ENCODE measurements around the gene COL20A1.

Gene COL20A1

DNA sequence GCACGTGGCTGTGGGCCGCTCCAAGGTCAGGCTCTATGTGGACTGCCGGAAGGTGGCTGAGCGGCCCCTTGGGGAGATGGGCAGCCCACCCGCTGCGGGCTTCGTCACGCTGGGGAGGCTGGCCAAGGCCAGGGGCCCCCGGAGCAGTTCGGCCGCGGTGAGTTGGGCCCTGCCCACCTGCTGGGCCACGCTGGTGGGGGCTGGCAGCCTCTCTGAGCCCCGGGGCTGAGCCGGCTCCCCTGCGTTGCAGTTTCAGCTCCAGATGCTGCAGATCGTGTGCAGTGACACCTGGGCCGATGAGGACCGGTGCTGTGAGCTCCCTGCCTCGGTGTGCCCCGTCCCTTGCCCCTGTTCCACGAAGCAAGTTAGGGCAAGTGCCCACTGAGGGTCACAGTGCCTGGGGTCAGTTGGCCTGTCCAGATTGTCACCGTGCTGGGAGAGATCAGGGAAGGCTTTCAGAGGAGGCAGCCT, 27.1 kb downstream of the COL20A1 start:
- DNase-seq (ENCODE audit: low read depth): no peak

DNA sequence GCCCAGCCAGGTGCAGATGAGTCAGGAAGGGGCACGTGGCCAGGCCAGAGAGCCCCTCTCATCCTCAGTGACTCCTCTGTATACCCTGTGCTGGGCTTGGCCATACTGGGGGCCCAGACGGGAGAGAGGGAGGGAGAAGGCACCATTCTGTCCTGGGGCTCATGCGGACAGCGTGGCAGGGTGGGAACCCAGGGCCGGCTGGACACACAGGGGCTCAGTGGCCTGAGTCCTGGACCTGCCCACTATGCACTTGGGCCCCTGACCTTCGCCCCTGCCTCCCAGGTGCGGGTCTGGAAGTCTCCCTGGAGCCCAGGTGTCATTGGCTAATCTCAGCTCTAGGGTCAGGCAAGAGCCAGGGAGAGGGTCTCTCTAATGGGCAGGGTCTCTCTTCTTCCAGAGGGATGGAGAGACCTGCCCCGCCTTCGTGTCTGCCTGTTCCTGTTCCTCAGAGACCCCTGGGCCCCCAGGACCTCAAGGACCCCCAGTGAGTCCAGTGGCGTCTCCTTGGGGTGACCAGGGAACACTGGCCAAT, 27.7 kb downstream of the COL20A1 start:
- no peak for DNase-seq (ENCODE audit: low read depth)

DNA sequence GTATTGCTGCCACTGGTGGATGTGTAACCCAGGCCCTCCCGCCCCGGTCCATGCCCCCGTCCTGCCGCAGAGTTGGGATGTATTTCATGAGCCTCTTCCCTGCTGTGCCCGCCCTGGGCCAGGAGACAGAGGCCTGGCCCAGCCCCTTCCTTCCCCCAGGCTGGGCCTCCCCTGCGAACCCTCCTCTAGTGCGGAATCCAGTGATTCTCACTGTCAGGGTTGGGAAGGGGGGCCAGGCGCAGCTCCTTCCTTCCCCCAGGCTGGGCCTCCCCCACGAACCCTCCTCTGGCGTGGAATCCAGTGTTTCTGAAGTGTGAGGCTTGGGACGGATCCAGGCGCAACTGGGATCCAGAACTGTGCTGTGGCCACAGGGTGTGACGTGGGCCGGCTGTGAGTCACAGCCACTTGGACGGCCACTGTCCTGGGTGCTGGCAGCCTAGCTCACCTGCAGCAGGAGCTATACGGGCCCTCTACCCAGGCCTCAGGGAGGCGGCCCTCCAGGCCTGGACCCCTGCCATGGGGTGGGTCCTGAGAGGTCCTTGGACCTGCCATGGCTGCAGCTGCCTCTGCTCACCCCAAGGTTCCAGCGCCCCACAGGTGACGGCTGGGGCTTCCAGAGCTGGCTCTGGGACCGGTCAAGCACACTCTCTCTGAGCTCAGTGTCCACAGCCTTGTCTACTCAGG, 28.3 kb downstream of the COL20A1 start:
- DNase-seq (ENCODE audit: low read depth): no peak

DNA sequence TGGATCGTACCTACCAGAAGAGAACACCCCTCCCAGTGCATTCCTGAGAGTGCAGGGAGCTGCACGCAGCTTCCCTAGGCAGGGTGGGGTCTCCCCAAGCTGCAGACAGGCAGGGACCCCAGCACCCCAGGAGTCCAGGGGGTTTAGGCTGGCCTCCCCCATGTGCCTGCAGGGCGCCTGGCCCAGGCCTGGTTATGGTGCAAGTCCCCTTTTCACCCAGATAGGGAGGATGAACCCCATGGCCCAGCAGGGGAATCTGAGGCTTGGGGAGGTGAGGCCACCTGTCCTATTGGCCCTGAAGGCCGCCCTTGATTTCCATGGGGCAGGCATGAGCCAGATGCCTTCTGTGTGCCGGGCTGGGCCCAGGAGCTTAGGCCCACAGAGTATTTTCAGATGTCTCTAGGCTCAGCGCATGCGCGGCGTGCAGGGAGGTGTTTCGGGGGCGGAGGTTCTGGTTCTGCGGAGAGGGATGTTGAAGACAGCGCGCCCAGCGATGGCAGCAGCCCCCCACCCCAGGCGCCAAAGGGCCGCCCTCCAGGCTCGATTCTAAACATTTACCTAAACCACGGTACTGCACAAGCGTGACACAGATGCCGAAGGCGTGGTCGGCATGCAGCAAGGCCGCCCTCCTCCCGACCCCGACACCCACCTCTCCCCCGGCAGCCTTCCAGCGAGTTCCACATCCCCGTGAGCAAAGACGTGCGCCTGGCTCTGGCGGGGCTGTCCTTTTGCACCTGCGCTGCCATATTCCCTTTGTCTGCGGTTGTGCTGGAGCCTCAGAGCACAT, 29.4 kb downstream of the COL20A1 start:
- DNase-seq (ENCODE audit: low read depth): no peak

DNA sequence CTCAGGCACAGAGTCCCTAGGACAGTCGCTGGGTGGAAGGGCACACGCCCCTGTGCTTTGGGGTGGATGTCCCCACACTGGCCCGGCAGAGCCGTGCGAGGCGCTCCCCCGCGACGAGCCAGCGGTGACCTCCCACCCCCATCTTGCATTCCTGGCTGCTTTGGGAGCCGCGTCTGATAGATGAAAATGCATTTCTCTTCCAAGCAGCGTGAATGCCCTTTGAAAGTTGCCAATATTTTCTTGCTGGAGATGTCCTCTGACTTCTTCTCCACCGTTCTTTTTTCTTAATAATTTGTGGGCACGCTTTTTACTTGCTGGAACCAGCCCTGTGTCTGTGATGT, 29.9 kb downstream of the COL20A1 start:
- DNase-seq (ENCODE audit: low read depth): no peak

DNA sequence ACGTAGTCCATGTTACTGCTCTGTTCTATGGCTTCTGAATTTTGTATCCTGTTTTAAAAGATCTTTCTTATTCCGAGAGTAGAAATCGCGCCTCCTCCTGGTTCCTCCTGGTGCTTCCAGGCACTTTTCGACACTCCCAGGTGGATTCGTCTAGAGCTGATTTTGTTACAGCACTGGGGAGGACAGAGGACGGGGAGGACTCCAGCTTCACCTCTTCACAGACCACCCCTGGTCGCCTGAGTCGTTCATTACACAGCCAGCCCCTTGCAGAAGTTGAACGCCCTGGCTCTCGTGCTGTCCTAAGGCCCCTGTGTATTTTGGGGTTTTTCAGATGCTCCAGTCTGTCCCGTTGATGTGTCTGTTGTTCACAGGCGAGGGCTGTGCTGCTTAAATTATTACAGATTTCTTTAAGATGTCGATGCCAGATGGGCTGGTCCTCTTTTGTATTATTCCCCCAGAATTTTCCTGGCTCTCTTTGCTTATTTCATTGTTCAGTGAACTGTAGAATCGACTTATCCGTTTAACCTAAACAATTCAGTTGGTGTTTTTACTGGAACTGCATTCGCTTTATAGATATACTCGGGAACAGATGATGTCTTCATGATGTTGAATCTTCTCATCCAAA, 30.5 kb downstream of the COL20A1 start:
- no peak for DNase-seq (ENCODE audit: low read depth)

DNA sequence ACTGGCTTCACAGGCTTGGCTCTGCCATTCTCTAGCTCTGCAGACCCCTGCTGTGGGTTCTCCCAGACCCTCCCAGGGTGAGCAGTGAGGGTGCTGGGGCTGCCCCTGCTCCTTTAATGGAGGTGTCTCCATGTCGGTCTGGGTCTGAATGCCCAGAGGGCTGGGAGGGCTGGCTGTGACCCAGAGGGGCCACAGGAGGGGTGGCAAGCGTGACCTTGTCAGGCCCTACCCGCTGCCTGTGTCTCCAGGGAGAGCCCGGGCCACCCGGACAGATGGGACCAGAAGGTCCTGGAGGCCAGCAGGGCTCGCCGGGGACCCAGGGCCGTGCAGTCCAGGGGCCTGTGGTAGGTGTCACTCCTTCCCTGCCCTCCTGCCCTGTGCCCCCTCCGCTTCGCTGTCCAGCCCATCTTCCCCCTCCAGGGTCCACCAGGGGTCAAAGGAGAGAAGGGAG, 32.1 kb downstream of the COL20A1 start:
- no peak for DNase-seq (ENCODE audit: low read depth)

DNA sequence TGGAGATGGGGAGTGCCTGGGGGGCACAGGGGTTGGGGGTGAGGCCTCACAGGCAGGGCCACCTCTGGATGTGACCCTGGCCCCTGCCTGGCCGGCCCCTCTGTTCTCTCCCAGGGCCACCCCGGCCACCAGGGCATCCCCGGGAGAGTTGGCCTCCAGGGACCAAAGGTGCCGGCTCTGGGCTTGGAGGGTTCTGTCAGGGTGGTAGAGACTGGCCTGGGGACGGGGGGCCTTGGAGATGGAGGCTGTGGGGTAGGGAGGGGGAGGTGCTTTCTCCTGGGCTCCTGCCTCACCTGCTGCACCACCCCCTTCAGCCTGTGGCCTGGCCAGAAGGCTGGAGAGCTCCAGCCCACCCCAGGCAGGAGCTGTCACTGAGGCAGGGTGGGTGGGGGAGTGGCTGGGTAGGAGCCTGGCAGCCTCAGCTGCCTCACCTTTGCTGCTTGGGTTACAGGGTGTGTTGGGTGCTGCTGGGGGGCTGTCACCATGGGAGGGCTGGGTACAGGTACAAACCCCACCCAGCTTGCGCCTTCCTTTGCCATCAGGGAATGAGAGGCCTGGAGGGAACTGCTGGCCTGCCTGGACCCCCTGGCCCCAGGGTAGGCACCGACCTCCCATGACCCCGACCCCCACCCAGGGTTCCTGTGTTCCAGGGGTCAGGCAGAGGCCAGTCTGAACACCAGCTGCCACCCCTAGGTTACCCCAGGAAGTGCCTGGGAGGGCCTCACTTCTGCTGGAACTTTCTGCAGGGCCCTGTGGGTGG, 32.7 kb downstream of the COL20A1 start:
- DNase-seq (ENCODE audit: low read depth): no peak

DNA sequence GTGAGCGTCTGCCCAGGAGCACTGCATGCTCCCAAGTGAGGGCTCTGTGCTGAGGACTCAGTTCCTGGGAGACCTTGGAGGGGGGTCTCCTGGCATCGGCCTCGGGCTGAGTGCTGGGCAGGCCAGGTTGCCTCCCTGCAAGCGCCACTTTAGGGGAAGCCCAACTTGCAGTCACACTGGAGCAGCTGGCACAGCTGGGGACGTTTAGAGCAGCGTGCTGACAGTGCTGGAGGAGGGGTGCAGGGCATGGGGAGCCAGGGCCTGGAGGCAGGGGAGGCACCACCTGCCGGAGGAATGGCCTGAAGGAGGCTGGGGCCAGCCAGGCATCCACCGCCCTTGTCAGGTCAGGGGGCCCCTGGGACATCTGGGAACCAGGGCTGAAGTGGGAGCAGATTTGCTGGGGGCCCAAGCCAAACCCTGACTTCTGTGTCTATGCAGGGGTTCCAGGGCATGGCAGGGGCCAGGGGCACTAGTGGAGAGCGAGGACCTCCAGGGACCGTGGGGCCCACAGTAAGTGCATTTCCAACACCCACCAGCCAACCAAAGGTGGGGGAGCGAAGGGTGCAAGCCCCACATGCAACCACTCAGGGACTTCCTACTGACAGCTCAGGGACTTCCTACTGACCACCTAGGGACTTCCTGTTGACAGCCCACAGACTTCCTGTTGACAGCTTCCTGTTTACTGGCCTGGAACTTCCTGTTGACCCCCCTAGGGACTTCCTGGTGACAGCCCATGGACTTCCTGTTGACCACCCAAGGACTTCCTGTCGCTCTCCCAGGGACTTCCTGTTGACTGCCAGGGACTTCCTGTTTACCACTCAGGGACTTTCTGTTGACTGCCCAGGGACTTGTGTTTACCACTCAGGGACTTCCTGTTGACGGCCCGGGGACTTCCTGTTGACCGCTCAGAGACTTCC, 33.6 kb downstream of the COL20A1 start:
- DNase-seq (ENCODE audit: low read depth): no peak

DNA sequence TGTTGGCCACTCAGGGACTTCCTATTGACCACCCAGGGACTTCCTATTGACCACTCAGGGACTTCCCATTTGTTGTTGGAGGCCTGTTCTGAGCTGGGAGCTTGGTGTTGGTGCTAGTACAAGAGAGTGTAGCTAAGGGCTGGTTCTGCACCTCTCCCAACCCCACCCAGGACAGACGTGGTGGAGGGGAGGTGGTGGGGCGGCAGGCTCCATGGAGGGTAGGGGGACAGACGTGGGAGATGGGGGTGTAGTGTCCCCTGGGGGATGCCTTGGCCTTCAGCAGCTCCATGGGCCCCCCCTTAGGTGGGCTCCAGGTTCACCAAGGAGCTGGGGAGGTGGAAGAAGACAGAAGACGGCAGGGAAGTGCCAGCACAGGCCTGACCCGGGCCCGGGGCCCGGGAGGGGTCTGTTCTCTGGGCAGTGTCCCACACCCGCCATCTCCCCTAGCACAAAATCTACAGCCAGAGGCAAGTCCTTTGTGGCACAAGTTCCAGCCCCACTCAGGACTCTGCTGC, 34.3 kb downstream of the COL20A1 start:
- no peak for DNase-seq (ENCODE audit: low read depth)

DNA sequence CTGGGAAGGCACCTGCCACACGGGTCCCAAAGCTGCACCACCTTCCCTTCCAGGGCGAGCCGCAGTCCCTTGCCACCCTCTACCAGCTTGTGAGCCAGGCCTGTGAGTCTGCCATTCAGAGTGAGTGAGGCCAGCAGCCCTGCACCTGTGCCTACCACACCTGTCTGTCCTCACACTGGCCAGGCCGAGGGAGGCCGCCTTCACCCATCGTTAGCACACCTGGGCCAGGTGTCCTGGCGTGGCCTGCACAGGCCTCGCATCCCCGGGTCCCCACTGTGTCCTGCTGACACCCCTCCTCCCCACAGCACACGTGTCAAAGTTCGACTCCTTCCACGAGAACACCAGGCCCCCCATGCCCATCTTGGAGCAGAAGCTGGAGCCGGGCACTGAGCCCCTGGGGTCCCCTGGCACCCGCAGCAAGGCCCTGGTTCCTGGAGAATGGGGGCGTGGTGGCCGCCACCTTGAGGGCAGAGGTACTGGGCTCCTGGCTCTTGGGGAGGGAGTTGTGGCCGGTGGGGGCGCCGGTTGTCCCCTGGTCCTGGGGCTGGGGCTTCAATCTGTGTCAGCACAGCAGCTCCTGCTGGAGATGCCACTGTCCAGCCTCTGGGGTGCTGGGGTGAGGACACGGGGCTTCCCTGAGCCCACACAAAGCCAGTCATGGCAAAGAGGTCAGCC, 35.2 kb downstream of the COL20A1 start:
- DNase-seq (ENCODE audit: low read depth): no peak

DNA sequence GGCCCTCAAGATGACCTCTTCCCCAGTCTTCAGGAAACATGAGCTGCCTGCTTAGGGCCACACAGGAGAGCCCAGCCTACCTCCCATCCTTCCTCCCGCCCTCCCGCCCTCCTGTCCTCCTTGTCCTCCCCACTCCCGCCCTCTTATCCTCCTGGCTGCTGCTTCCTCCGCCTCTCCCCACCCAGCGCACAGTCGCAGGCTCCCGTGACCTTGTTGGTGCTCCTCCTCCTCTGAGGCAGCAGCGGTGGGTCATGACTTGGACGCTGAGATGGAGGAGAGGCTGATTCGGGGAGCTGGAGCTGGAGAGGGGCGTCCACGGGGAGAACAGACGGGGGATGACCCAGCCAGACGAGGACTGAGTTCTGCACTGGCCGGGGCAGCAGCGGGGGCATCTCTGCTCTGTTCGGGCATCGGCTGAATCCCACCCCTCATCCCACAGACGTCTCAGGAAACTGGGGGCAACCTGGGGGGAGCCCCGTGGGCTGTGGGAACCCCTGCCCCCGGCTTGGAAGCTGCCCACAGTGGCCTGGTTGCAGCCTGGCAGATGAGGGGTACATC, 35.8 kb downstream of the COL20A1 start:
- no peak for DNase-seq (ENCODE audit: low read depth)

DNA sequence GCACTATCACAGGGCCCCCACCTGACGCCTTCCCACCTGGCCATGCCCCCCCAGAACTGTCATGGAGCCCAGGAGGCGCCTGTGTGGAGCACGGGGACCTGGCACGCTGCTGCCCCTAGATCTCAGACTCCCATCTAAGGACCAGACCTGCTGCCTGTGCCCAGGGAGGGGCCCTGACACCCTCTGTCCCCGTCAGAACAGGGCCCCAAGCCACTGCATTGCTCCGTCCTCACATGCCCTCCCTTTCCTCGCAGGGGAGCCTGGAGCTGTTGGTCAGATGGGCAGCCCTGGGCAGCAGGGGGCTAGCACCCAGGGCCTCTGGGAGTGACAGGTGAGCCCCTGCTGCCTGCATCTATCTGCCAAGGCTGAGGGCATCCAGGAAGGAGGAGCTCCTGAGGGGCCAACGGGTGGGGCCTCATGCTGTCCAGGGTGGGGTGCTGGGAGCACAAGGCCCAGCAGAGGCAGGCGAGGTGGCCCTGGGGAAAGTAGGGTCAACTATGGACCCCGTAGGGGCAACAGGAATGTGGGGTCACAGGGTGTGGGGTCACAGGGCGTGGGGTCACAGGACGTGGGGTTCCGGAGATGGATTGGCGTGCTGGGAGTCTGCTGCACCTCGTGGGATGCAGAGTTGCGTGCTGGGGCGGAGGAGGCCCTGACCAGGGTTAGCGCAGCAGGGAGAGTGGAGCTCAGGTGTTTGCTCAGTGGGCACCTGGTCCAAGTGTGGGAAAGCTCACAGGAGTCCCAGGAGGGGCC, 36.5 kb downstream of the COL20A1 start:
- DNase-seq (ENCODE audit: low read depth): no peak

DNA sequence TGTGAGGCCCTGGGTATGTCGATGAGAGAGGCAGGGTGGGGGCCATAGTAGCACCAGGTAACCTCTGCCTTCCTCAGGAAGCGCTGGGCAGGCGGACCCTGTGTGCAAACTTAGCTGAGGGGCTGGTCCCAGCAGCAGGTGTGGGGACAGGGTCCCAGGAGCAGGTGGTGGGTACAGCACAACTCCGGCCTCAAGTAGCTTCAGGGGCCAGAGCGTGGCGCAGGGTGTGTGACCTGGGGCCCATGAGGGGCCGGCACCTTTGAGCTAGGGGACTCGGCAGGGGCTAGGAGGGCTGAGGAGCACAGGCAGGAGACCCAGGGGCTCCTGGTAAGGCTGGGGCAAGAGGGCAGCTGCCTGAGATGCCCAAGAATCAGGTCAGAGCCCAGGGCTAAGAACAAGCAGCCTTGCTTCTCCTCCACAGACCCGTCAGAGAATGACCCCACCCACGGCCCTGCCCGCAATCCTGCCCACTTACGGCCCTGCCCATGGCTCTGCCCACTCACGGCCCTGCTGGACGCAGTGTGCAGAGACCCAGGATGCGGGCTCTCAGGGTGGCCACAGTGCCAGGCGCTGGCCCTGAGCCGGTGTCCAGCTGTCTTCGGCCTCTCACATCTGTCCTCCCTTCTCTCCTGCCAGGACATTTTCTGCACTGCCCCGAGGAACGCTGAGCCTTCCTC, 37.2 kb downstream of the COL20A1 start:
- DNase-seq (ENCODE audit: low read depth): no peak

DNA sequence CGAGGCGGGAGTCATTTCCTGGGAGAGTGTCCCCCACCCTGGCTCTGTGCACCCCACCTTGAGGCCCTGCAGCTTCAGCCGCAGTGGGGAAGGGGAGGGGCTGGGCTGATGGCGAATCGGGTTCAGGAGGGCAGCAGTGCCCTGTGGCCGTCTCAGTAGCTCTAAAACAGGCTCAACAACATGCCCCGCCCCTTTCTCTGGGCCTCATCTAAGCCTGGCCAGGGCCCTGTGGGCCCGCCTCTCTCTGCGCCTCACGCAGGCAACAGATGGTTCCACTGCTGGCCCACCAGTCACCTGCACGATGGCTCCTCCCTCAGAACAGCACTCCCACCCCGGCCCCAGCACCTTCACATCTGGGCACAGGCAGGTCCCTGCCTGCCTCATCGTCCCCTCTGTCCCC, 38.0 kb downstream of the COL20A1 start:
- DNase-seq (ENCODE audit: low read depth): no peak

DNA sequence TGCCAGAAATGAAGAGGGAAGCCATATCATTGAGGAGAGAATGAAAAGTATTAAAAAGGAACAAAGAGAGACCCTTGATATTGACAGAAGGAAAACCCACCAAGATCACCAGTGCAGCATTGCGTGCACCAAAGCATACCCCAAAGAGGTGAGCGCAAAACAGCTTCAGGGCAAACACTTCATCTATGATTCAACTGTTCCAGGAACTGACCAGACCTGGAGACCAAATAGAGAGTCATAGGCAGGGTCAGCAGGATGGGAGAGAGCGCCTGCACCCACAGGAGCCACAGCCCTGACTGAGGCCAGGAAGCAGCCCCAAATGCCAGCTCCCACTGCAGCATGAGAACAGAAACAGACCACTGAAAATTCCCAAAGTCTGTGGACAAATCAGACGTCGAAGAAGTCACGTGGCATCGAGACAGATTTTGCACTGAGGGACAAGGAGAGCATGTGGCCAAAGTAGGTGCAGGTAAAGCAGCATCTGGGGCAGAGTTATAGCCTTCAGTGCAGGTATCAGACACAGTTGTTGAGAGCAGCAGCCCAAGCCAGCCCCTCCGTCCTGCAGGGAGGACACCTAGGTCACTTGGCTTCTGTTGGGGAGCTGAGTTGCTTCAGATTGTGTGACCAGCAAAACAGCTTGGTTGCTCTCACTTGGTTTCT, 38.9 kb downstream of the COL20A1 start:
- no peak for DNase-seq (ENCODE audit: low read depth)

DNA sequence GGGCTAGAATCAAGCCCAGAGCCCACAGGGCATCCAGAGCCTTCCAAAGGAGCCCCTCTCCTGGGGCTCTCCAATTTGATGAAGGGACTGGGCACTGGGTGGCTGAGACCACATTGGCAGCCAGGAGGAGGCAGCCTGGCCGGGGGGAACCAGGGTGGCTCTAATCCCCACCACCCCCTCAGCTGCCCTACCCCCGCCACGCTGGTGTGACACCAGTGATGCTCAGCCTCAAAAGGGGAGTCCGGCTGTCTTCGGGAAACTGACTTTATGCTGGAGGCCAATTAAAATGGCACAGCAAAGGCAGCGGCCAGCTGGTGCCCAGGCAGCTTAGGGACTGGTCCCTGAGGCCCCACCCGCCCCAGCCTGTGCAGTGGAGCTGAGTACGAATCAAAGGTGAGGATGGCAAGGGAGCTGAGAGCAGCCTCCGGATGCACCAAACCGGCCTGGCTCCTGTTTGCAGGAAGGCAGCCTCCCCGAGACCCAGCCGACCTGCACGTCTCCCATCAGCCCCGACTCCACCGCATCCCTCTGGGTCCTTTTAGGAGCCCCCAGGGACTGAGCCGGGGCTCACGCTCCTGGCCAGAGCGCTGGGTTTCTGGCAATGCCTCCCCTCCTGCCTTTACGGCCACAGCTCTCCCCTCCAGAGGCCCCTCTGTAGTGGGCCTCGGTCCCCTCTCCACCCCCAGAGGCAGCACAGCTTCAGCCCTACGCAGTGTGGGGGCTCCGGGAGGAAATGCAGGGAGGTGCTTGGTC, 39.7 kb downstream of the COL20A1 start:
- no peak for DNase-seq (ENCODE audit: low read depth)
